ENCODE data around the gene NHP2. TPM values are rescaled to one million over a fixed set of nuclear protein-coding genes. Genes with fewer than 3 reads are reported as not detected.
"Not testable (repeated sequence)": the region's sequence is repeated elsewhere in the genome, so short reads cannot be mapped to it uniquely, and the experiment has no call there.

NHP2 gene
- total RNA-seq, 1 donor from 2014 or later = 476 TPM

DNA sequence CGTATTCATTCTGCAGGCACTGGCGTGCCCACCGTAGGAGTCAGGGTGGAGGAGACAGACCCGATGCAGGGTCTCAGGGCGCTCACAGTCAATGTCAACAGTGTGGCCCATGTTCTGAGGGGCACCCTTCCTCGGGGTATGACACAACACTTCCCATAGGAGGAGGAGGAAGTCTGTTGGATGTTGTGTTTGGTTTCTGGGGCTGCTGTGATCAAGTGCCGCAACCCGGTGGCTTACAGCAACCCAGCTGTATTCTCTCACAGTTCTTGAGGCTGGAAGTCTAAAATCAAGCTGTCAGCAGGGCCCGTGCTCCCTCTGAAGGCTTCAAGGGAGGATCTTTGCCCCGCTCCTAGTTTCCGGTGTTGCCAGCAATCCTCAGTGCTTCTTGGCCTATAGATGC is 45.0 kb upstream of the NHP2 start:
- H3K36me3 ChIP-seq (ENCODE audit: control insufficient read depth, insufficient read depth, low read length) = no peaks in the 10 kb centered on the region
- no peak overlapping the region for H3K4me3 ChIP-seq (ENCODE audit: low read depth, low read length)
- TF ChIP-seq CTCF (IDR thresholded peaks at IDR 0.05; ENCODE audit: insufficient read depth, low read length, poor library complexity, severe bottlenecking) = no peak
- no peak for DNase-seq (ENCODE audit: low read depth)
- H3K27me3 ChIP-seq (ENCODE audit: control insufficient read depth, insufficient read depth, low read length) = peaks cover 6% of the 10 kb centered on the region

DNA sequence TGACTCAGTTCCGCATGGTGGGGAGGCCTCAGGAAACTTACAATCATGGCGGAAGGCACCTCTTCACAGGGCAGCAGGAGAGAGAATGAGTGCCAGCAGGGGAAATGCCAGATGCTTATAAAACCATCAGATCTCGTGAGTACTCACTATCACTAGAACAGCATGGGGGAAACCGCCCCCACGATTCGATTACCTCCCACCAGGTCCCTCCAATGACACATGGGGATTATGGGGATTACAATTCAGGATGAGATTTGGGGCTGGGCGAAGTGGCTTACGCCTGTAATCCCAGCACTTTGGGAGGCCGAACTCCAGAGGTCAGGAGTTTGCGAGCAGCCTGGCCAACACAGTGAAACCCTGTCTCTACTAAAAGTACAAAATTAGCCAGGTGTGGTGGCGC is 44.5 kb upstream of the NHP2 start:
- not testable (repeated sequence) for DNase-seq (ENCODE audit: low read depth); H3K27me3 ChIP-seq (ENCODE audit: control insufficient read depth, insufficient read depth, low read length); H3K36me3 ChIP-seq (ENCODE audit: control insufficient read depth, insufficient read depth, low read length); H3K4me3 ChIP-seq (ENCODE audit: low read depth, low read length)

DNA sequence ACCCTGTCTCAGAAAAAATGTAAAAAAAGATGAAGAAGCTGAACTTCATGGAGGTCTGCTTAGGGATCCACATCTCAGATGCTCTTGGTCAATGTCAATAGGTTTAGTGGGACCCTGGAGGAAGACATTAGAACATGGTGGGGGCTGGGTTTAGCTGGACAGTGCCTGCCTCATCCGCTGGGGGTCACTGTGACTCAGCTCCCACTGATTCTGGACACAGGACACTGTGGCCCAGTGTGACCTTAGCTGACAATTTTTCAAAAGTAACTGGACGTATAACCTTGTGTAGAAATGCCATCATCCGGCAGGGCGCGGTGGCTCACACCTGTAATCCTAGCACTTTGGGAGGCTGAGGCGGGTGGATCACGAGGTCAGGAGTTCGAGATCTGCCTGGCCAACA is 43.3 kb upstream of the NHP2 start:
- Histone ChIP-seq H3K4me3 (ENCODE audit: low read depth, low read length) (no peak overlapping the region), H3K36me3 (ENCODE audit: control insufficient read depth, insufficient read depth, low read length) (no peaks in the 10 kb centered on the region), H3K27me3 (ENCODE audit: control insufficient read depth, insufficient read depth, low read length) (peaks cover 6% of the 10 kb centered on the region)
- TF ChIP-seq CTCF (IDR thresholded peaks at IDR 0.05; ENCODE audit: insufficient read depth, low read length, poor library complexity, severe bottlenecking) = no peak
- DNase-seq (ENCODE audit: low read depth) = no peak

- H3K27me3 ChIP-seq (ENCODE audit: control insufficient read depth, insufficient read depth, low read length) = peaks cover 6% of the 10 kb centered on the region
- no peaks in the 10 kb centered on the region for H3K36me3 ChIP-seq (ENCODE audit: control insufficient read depth, insufficient read depth, low read length)
- no peak overlapping the region for H3K4me3 ChIP-seq (ENCODE audit: low read depth, low read length)
- DNase-seq (ENCODE audit: low read depth) = no peak
- no peak for TF ChIP-seq CTCF (IDR thresholded peaks at IDR 0.05; ENCODE audit: insufficient read depth, low read length, poor library complexity, severe bottlenecking)
Observed at GRCh38 chr5:178196281-178196812, 42.7 kb upstream of the NHP2 start.

GRCh38 chr5:178194026-178194425 is 40.3 kb upstream of the NHP2 start:
- no peaks in the 10 kb centered on the region for H3K36me3 ChIP-seq (ENCODE audit: control insufficient read depth, insufficient read depth, low read length)
- no peak overlapping the region for H3K4me3 ChIP-seq (ENCODE audit: low read depth, low read length)
- DNase-seq (ENCODE audit: low read depth) = no peak
- TF ChIP-seq CTCF (IDR thresholded peaks at IDR 0.05; ENCODE audit: insufficient read depth, low read length, poor library complexity, severe bottlenecking) = no peak
- H3K27me3 ChIP-seq (ENCODE audit: control insufficient read depth, insufficient read depth, low read length) = peaks cover 6% of the 10 kb centered on the region

GRCh38 chr5:178193251-178193809 is 39.6 kb upstream of the NHP2 start:
- no peaks in the 10 kb centered on the region for H3K36me3 ChIP-seq (ENCODE audit: control insufficient read depth, insufficient read depth, low read length)
- no peak for TF ChIP-seq CTCF (IDR thresholded peaks at IDR 0.05; ENCODE audit: insufficient read depth, low read length, poor library complexity, severe bottlenecking)
- no peak for DNase-seq (ENCODE audit: low read depth)
- peaks cover 6% of the 10 kb centered on the region for H3K27me3 ChIP-seq (ENCODE audit: control insufficient read depth, insufficient read depth, low read length)
- H3K4me3 ChIP-seq (ENCODE audit: low read depth, low read length) = no peak overlapping the region
